ENCODE measurements around the gene TBC1D1.
A peak's percentile ranks its signal among the peaks of the same experiment; 100 is the strongest.
"Not testable (repeated sequence)": the region's sequence is repeated elsewhere in the genome, so short reads cannot be mapped to it uniquely, and the experiment has no call there.

The TBC1D1 gene

DNA sequence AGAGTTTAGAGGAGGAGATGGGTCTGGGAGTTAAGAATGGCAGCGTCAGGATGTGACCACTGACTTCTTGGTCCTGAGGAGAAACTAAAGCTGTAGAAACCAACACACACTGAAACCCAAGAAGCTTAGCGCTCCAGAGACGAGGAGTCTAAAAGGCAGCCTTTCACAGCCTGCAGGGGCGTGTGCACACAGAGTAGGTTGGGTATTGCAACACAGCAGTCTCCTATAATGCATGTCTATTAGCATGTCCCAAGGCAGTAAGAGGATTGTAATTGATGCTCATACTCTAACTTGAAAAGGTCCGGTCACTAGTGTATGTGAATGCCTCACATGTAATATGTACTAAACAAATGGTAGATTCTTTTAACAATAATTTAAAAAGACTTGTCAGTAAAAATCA is 126.7 kb downstream of the TBC1D1 start:
- no peak for DNase-seq

DNA sequence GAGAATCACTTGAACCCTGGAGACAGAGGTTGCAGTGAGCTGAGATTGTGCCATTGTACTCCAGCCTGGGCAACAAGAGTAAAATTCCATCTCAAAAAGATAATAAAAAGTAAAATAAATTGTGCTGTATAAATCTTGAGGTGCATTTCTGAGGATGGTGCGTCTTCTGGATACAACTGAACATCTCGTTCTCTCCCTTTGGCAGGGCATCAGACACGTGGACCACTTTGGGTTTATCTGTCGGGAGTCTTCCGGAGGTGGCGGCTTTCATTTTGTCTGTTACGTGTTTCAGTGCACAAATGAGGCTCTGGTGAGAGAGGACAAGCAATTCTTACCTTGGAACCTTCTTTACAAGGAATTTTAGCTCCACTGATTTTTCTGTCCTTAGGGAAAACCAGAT is 129.5 kb downstream of the TBC1D1 start:
- DNase-seq, result no peak

DNA sequence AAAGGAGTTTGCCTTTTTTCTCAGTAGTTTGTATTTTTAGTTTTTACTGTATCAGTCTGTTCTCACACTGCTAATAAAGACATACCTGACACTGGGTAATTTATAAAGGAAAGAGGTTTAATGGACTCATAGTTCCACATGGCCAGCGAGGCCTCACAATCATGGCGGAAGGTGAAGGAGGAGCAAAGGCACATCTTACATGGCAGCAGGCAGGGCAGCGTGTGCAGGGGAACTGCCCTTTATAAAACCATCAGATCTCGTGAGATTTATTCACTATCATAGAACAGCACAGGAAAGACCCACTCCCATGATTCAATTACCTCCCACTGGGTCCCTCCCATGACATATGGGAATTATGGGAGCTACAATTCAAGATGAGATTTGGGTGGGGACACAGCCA is 130.1 kb downstream of the TBC1D1 start:
- DNase-seq, result not testable (repeated sequence)

DNA sequence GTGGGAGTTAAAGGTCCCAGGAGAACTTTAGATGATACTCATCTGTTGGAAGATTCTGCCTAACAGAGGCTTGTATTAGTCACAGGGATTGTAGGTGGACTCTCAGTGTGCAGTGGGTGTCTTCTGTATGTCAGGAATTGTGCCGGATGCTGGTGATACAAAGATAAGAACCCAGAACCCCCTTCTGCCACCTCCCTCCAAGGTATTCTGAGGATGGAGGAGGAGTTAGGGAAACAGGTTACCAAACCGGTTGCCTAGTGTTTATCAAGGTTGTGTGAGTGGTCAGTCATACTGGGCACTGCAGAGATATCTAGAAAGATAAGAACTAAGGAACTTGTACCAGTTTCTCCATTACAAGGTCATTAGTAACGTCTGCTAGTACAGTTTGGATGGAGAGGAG is 130.9 kb downstream of the TBC1D1 start:
- DNase-seq, result no peak

DNA sequence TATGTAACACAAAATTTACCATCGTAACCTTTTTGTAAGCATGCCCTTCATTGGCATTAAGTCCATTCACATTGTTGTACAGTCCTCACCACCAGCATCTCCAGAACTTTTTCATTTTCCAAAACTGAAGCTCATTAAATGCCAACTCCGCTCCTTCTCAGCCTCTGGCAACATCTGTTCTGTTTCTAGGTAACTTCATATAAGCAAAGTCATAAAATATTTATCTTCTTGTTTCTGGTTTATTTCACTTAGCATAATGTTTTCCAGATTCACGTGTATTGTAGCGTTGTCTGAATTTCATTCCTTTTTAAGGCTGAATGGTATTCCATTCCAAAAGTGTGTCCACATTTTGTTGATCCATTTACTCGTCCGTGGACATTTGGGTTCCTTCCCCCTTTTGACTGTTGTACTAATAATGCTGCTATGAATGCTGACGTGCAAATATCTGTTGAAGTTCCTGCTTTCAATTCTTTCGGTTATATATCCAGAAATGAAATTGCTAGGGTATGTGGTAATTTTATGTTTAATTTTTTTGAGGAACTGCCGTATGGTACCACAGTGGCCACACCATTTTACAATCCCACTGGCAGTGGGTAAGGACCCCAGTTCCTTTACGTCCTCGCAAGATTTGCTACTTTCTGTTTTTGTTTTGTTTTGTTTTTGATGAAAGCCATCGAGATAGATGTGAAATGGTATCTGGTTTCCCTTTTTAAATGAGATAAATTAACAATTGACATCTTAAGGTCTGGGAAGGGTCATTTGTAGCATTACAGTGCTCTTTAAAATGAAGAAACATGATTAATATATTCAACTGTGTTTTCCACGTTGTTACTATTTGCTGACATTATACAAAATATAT is 132.7 kb downstream of the TBC1D1 start:
- no peak for DNase-seq

DNA sequence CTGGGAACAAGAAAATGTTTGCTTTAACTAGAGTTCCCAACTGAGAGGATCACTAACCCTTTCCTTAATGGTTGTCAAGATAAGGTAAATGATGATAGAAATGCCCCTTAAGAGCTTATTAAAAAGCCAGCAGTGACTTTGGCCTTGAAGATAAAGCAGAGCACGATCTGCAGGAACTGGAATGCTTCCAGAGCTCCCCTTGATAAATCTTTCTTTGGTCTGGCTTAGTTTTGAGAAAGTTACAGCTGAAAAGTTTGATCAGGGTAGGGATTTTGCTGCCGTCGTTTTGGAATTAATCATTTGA is 133.3 kb downstream of the TBC1D1 start:
- no peak for DNase-seq

DNA sequence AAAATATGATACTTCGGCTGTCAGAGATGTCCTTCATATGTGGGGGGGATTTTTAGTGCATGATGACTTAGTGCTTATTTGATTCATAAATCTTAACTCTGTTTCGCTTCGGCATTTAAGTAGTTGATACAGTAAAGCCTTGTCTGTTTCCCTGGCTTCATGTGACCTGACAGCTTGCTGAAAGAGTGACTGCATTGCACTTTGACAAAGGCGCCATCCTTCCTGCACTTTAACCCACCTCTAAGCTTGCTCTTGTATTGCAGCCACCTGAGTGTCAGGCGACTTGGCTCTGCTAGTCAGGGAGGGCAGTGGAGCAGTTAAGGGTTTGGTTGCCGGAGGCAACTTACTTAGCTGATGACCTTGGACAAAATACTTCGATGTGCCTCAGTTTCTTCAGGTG is 134.8 kb downstream of the TBC1D1 start:
- DNase-seq, result no peak

DNA sequence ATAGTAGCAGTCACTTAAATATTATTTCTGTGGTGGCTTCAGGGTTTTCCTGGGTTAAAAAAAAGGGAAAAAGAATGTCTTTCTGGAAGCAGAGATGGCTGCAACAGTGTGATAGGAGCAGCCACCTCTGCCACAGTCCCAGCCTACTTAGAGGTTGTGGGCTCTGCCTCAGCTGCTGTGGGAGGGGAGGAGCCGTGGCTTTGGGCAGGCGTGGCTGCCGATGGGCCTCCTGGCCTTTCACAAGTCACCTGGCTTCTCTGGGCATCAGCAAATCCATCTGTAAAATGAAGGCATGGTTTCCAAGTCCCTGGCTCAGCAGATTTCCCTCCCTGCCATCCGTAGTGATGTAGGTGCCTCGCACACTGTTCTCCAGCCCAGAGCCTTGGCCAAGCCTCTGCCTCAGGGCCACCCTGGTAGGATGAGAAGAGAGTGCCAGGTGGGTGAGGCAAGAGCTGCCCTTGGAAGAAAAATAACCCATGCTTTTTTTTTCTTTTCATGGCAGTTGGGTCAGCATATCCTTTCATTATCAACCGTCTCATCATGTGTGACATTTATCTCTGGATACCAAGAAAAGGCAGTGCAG is 135.4 kb downstream of the TBC1D1 start:
- no peak for DNase-seq

DNA sequence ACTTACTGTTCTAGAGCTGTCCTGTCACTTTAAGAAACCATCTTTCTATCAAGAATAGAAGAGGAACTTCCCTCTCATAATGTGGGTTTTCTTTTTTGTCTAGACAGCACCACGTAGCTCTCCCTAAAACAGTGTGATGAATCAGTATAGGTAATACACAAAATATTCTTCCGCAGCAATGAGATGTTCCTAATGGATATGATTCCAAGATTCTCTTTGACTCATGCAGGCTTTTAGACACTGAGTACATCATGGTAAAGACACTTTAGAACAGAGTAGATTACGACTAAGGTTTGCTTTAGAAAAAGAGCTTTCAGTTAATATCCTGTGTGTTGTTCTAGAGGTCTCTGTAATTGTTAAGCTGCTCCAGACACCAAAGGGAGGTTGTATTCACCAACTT is 139.1 kb downstream of the TBC1D1 start:
- DNase-seq, result no peak

DNA sequence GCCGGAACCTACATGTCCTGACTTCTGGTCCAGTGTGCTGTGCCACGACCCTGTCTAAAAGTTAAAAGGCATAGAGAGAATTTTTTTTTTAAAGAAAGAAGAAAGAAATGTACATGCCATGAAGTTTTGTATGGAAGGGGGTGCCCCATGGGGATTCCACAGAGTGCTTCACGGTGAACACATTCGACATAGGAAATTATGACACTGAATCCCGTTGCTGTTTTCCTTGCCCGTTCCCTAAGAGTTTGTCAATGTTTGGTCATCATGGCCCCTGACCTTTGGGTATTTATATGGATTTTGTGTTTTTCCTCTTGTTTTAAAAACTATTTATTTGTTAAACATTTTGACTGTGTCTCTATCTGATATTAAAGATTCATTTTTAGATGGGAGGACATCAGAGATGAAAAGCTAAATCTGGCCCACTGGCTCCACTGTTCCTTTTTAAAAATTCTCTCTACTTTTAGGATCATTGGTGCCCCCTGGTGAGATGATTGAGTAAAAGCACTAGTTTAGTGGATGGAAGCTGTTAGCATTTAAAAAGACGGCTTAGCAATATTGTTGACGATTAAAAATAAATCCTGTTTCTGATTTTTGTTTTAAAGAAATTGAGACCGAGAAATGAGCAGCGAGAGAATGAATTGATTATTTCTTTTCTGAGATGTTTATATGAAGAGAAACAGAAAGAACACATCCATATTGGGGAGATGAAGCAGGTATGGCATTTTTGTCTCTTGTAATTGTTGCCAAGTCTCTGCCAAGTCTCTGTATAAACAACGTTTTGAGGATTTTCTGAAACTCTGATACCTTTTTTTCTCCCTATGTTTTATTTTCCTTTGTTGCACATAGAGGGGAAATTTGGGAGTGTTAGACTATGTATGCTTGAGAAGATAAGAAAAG is 144.3 kb downstream of the TBC1D1 start:
- DNase-seq, result peak; percentile 44

DNA sequence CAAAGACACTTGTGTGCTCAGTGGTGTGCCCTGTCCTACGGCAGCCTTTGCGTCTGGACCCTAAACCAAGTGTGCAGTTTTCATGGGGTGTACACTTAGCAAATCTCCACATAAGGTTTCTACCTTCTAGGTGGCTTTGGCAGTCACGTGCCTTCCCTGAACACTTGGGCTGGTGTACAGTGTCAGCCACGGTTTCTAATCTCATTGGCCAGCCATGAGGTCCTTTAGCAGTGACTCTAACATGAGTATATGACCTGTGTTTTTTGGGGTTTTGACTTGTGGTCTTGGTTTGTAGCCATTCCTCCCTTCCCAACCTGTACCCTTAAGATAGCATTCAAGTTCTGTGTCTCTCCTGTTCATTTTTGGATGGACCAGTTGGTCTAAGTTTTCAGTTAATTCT is 145.7 kb downstream of the TBC1D1 start:
- no peak for DNase-seq

DNA sequence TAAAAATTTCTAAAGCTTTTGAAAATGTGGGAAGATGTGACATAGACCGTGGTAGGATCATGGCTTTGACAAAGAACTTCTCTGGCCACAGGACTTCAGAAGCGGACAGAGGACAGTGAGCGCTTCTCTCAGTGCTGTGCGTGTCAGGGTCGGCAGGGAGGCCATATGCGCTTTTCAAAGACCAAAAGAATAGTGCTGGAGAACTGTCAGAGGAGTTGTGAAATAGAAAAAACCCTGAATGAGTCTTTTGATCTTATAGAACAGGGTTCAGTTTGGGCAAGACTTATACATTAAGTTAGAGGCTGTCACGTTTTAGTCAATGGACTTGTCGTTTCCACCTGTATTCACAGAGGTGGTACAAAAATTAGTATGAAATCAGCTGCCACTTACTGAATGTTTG is 146.7 kb downstream of the TBC1D1 start:
- no peak for DNase-seq

DNA sequence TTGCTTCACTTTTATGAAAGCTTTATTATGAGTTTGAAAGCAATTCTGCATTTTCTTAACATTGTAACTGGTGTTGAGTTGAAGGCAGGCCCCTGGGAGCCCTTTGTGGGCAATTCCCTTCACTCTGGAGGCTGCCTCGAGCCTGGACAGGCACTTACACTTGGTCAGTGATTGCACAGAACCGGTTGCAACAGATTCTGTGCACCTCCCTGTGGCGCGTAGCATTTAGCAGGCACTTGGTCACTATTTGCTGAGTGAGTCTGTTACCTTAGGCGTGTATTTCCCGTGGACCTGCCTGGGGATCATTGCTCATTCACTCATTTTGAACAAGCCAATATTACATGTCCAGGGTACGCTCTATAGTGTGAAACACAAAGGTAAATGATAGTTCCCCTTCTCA is 149.7 kb downstream of the TBC1D1 start:
- no peak for DNase-seq

DNA sequence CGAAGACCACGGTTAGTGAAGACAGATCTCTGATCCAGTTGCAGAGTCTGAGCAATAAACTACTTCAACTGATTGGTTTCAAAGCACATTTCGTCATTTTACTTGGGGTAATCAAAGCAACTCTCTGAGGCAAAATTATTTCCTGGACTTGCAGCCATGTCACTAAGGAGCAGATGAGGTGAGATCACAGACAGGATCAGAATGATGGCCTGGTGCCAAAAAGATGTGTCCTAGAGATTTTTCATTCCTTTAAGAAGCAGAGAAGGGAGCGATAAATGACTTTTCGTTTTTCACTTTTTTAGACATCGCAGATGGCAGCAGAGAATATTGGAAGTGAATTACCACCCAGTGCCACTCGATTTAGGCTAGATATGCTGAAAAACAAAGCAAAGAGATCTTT is 153.2 kb downstream of the TBC1D1 start:
- DNase-seq, result no peak

DNA sequence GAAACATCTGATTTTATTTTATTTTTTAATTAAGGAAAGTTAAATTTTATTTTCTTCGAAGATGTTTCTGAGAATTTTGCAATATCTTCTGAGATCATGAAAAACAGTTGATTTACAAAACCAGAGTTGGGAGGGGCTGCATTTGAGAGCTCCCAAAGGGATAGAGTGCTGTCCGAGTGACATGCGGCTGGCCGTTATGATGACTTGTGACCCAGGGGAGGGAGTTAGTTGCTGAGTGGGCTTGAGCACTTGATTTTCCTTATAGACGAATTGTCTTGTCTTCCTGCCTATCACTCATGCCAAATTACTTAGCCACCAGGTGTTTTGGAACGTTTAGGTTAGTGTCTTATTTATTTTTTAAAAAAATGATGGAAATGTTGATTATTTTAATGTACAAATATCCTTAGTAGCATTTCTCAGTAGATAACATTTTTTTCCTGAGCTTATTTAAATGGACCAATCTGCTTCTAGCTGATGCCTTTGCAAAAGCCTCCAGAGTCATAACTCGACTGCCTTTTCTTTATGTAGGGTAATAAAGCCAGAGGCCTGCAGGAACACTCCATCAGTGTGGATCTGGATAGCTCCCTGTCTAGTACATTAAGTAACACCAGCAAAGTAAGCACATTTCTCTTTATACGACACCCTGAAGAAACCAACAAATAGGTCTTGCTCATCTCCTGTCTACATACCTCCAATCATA is 154.6 kb downstream of the TBC1D1 start:
- no peak for DNase-seq

DNA sequence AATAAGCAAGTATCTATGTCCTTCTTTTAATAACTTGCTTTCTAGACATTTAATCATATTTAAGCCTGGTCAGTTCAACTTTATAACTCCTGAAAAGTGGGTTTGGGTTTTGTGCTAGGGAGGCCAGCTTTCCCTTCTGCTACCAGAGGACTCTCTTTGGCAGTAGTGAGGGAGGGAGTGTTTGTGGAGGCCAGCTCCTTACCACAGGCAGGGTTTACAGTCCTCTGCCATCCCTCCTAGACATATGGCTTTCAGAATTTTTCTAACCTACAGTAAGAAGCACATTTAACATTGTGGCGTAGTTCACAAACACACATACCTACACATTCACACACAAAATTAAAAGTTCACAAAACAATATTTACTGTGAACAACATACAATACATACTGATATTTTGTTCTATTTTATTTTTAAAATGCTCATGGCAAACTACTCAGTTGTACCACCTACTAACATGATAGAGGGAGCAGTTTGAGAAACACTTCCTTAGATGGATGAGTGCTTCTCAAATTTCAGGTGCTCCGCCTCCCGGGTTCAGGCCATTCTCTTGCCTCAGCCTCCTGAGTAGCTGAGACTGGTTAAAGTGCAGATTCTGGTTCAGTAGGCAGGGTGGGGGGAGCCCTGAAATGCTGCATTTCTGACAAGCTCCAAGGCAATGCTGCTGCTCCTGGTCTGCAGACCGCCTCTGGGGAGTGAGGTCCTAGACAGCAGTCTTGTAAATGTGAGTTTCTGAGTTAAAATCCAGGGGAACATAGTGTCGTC is 156.0 kb downstream of the TBC1D1 start:
- DNase-seq, result no peak

DNA sequence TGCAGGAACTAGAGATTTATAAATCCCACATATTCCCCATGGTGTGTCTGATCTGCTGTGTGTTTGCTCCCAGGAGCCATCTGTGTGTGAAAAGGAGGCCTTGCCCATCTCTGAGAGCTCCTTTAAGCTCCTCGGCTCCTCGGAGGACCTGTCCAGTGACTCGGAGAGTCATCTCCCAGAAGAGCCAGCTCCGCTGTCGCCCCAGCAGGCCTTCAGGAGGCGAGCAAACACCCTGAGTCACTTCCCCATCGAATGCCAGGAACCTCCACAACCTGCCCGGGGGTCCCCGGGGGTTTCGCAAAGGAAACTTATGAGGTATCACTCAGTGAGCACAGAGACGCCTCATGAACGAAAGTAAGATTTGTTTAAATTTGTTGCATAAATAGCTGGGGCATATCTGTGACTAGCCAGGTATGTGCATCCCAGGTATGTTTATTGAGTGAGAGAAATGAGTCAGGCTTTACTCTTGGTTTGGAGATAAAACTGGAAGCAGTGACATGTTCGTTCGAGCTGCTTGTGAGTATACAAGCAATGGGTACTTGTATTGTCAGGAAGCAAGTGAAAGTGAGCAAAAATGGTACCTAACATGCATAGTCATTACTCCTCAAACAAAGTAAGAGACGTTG is 158.8 kb downstream of the TBC1D1 start:
- no peak for DNase-seq

DNA sequence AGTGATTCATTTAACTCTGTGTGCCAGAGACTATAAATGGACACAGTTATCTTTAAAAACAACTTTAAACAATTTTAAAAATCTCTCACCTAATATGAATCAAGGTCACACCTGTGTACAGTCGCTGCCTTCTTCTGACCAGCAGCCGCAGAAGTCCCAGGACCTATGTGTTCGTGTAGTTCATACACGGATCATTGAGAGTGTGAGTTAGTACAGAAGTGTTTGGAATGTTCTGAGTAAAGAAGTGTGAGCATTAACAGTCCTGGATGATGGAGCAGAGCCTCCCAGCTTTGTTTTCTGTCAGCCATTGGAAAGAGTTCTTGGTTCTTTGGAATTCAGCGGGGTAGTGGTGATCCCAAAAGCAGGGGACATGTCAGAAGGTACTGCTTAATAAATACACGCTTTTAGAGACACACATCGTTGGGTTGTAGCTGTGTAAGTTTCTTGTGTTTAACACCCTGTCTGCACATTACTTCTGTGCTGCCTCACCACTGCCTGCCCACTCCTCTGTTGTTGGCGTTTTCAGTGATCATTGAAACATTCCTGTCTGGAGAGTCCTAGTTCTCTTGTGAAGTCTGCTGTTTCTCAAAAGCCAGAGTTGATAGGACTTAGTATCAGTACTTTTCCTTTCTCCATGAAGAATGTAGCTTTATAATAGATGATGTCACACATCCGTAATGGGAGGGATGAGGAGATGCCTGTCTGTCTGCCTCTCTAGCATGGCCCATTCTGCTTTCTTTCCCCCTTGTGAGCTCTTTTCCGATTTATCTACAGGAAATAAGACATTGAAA is 159.9 kb downstream of the TBC1D1 start:
- DNase-seq, result no peak

DNA sequence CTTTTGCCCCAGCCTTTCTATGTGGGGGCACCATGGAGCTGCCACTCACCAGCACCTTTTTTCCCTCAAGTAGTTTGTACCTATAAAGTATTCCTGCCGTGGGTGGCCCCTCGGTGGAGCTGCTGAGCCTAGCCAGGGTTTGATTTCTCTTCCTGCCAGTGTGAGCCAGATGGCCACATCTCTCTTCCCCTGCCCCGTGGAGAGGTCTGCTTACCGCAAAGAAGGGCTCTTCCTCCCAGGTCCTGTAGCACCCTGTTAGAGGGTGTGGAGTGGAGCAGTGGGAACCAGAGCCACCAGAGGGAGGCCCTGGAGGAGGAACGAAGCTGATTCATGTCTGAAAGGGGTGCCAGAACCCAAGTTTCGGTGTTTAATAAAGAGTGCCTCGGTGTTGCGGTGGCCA is 164.7 kb downstream of the TBC1D1 start:
- DNase-seq, result no peak

DNA sequence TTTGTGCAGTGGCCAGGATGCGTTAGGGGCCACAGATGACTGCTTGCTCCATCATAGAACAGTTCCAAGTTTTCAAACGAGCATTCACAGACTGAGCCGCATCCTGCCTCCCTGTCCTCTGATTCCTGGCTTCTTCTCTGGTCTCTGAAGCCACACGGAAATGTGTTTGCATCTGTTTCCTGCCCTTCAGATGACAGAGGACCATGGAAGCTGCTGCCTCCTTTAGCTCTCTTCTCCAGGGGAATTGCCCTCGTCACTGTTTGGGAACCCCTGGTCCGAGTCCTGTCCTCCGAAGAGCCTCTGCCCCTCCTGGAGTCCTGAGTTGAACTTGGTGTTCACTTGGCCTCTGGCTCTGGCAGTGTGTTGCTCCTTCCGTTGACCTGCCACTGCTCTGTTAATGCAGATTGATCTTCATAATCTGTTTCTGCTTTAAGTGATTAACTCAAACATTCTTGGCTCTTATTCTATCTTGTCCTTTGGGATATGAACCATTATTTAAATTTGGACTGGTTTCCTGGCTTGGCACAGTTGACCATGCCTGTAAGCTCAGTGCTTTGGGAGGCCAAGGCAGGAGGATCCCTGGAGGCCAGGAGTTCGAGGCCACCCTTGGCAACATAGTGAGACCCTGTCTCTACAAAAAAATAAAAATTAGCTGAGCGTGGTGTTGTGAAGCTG is 165.3 kb downstream of the TBC1D1 start:
- DNase-seq, result no peak

DNA sequence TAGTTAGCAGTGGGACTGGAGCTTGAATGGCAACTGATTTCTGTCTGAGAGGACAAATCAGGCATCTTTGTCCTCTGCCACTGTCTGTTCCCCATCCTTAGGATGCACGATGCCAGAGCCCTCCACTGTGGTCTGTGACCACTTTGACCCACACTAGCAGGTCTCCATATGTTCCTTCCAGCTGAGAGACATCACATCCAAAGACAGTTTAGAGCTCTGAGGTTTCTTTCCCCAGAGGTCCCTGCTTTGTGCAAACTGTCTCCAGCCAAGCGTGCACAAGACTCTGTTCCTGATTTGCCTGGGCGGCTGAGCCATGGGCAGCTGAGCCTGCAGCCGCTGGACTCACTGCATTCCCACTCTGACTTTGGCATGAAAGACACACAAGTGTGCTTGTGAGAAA is 167.3 kb downstream of the TBC1D1 start:
- DNase-seq, result no peak
